ENCODE measurements around the gene CMC4.

DNA sequence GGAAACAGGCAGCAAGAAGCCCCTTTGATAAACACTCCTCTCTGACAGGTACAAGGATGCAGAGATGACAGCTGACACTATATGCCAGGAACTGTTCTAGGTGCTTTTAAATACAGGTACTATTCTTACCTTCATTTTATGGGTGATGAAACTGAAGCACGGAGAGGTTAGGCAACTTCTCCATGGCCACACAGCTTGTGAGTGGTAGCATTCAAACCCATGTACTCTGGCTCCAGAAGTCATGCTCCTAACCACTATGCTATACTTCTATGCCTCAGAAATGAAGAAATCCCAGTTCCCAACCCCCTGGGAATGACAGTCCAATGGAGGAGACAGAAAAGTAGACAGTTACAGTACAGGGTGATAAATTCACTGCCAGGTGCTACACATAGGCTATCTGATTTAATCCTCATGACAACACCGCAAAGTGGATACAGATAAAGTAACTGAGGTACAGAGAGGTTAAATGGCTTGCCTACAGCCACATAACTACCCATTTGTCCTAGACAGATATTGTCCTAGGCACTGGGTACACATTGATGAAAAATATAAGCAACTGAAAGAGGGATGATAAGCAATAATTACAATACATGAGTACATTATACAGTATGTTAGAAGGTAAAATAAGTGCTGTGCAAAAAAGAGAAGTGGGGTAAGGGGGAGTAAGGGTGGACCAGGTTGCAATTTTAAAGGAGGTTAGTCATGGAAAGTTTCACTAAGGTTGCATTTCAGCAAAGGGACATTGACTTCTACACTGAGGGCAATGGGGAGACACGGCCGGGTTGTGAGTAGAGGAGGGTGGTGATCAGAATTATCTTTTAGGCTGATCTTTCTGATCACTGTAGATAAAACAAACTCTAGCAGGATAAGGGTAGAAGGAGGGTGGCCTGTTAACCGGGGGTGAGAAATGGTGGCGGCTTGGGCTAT, 46.8 kb downstream of the CMC4 start:
- no peak for TF ChIP-seq POLR2AphosphoS5 (IDR thresholded peaks at IDR 0.05)
- TF ChIP-seq, protein P1, sequence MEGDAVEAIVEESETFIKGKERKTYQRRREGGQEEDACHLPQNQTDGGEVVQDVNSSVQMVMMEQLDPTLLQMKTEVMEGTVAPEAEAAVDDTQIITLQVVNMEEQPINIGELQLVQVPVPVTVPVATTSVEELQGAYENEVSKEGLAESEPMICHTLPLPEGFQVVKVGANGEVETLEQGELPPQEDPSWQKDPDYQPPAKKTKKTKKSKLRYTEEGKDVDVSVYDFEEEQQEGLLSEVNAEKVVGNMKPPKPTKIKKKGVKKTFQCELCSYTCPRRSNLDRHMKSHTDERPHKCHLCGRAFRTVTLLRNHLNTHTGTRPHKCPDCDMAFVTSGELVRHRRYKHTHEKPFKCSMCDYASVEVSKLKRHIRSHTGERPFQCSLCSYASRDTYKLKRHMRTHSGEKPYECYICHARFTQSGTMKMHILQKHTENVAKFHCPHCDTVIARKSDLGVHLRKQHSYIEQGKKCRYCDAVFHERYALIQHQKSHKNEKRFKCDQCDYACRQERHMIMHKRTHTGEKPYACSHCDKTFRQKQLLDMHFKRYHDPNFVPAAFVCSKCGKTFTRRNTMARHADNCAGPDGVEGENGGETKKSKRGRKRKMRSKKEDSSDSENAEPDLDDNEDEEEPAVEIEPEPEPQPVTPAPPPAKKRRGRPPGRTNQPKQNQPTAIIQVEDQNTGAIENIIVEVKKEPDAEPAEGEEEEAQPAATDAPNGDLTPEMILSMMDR (IDR thresholded peaks at IDR 0.05) = no peak
- TF ChIP-seq POLR2A (IDR thresholded peaks at IDR 0.05) = no peak
- no peak for TF ChIP-seq EP300 (IDR thresholded peaks at IDR 0.05)
